K562 (cell line): Measurements from ENCODE around the gene KIAA1958.

ENCODE experiments used
- JUND ChIP-seq, 2 experiments: IDR thresholded peaks; 2 replicates in 1 of 2; 3 replicates in 1 of 2; pipeline ENCODE4 v1.6.1; 2011; ENCODE audit warnings: borderline replicate concordance in 2 of 2, low read depth in 2 of 2, low read length in 2 of 2, improper control_type of control experiment in 1 of 2, missing biosample characterization in 1 of 2, missing genetic modification characterization in 1 of 2, missing genetic modification reagents in 1 of 2
- KDM2B ChIP-seq: fragments of 250-450 bp; sonication (Bioruptor Pico); IDR thresholded peaks from 2 replicates; pipeline ENCODE4 v1.8.0; 2021; ENCODE audit warnings: mild to moderate bottlenecking, moderate library complexity
- MAFF ChIP-seq: IDR thresholded peaks from 2 replicates; pipeline ENCODE4 v1.6.1; 2012; ENCODE audit warnings: low read length, improper control_type of control experiment
- NCOA4 ChIP-seq: fragments of 450-650 bp; IDR thresholded peaks from 2 replicates; pipeline ENCODE4 v1.6.1; 2018; ENCODE audit warnings: mild to moderate bottlenecking; ENCODE audit not compliant: partially characterized antibody
- SMARCE1 ChIP-seq: fragments of 450-650 bp; IDR thresholded peaks from 2 replicates; pipeline ENCODE4 v1.7.1; 2016; ENCODE audit warnings: mild to moderate bottlenecking
- SP2 ChIP-seq: IDR thresholded peaks from 2 replicates; pipeline ENCODE4 v1.6.1; 2011; ENCODE audit warnings: mild to moderate bottlenecking, low read depth, low read length, moderate library complexity; ENCODE audit not compliant: poor library complexity, severe bottlenecking; ENCODE audit errors: extremely low read depth
- ZEB2 ChIP-seq: fragments of 450-650 bp; IDR thresholded peaks from 2 replicates; pipeline ENCODE4 v1.6.1; 2016
- ZNF639 ChIP-seq, 2 experiments: fragments of 200-800 bp in 1 of 2; sonication (Bioruptor generic) in 1 of 2; sonication (generic) in 1 of 2; formaldehyde crosslinking in 1 of 2; IDR thresholded peaks in 1 of 2; conservative IDR thresholded peaks in 1 of 2; 2 replicates each; pipeline versions ENCODE4 v1.5.0 to v1.6.1; 2016 to 2020; ENCODE audit warnings: missing compliant biosample characterization in 1 of 2, missing genetic modification characterization in 1 of 2, missing genetic modification reagents in 1 of 2

- TF ChIP-seq SP2 (no peak), ZNF639 (CRISPR knock-in tag; conservative IDR thresholded peaks at IDR 0.05 in 1 of 2, IDR thresholded peaks at IDR 0.05 in 1 of 2) (no peak), ZEB2 (no peak), MAFF (no peak), NCOA4 (no peak), KDM2B (CRISPR knock-in tag) (no peak), JUND (IDR thresholded peaks at IDR 0.05; ENCODE audit: borderline replicate concordance, low read depth, low read length) (no peak), JUND (tag; IDR thresholded peaks at IDR 0.05; ENCODE audit: borderline replicate concordance, low read depth, low read length) (no peak), SMARCE1 (no peak)
Measured at GRCh38 chr9:112677040-112677439, 190.4 kb downstream of the KIAA1958 start.
